MM.1S (cell line): ENCODE measurements around the gene UBTFL1.
A peak's percentile ranks its signal among the peaks of the same experiment; 100 is the strongest.

Experiments
- DNase-seq: peaks from one replicate; pipeline ENCODE4 v3.0.0-alpha.2; 2015
- H2AFZ ChIP-seq: fragments of 300-600 bp; sonication (generic); 2 replicates; pipeline ENCODE4 v1.6.0; 2016; ENCODE audit warnings: antibody characterized with exemption, low read length
- H3F3A ChIP-seq: fragments of 300-600 bp; sonication (generic); 2 replicates; pipeline ENCODE4 v1.6.1; 2016; ENCODE audit warnings: mild to moderate bottlenecking, antibody characterized with exemption, low read length, moderate library complexity, mixed read lengths; ENCODE audit not compliant: insufficient read depth
- H3K27ac ChIP-seq: fragments of 300-600 bp; sonication (generic); 2 replicates; pipeline ENCODE4 v1.5.1; 2016; ENCODE audit warnings: mild to moderate bottlenecking, low read length
- H3K27me3 ChIP-seq: fragments of 300-600 bp; sonication (generic); replicated peaks from 2 replicates; pipeline ENCODE4 v1.6.0; 2016; ENCODE audit warnings: low read length; ENCODE audit not compliant: insufficient read depth
- H3K36me3 ChIP-seq: fragments of 300-600 bp; sonication (generic); replicated peaks from 2 replicates; pipeline ENCODE4 v1.6.1; 2016; ENCODE audit warnings: mild to moderate bottlenecking, low read length, mixed read lengths; ENCODE audit not compliant: insufficient read depth
- H3K4me1 ChIP-seq: fragments of 300-600 bp; sonication (generic); 2 replicates; pipeline ENCODE4 v1.6.1; 2016; ENCODE audit warnings: low read length, mixed read lengths
- H3K4me2 ChIP-seq: fragments of 300-600 bp; sonication (generic); 2 replicates; pipeline ENCODE4 v1.6.0; 2016; ENCODE audit warnings: low read depth, low read length
- H3K4me3 ChIP-seq: fragments of 300-600 bp; sonication (generic); 2 replicates; pipeline ENCODE4 v1.5.1; 2016; ENCODE audit warnings: low read length, mixed read lengths
- H3K79me2 ChIP-seq: fragments of 300-600 bp; sonication (generic); 2 replicates; pipeline ENCODE4 v1.6.1; 2016; ENCODE audit warnings: mixed run types, low read length, mixed read lengths
- H3K9ac ChIP-seq: fragments of 300-600 bp; sonication (generic); 2 replicates; pipeline ENCODE4 v1.6.1; 2016; ENCODE audit warnings: low read length, mixed read lengths
- H3K9me2 ChIP-seq: fragments of 300-600 bp; sonication (generic); replicated peaks from 2 replicates; pipeline ENCODE4 v1.6.1; 2016; ENCODE audit warnings: mild to moderate bottlenecking, low read length, mixed read lengths; ENCODE audit not compliant: insufficient read depth
- H3K9me3 ChIP-seq: fragments of 300-600 bp; sonication (generic); replicated peaks from 2 replicates; pipeline ENCODE4 v1.6.1; 2016; ENCODE audit warnings: mild to moderate bottlenecking, low read length, mixed read lengths; ENCODE audit not compliant: insufficient read depth
- H4K20me1 ChIP-seq: fragments of 300-600 bp; sonication (generic); 2 replicates; pipeline ENCODE4 v1.6.1; 2016; ENCODE audit warnings: mild to moderate bottlenecking, low read length, moderate library complexity, mixed read lengths; ENCODE audit not compliant: insufficient read depth
- CTCF ChIP-seq: fragments of 300-600 bp; sonication (generic); IDR thresholded peaks from 2 replicates; pipeline ENCODE4 v1.5.1; 2016; ENCODE audit warnings: antibody characterized with exemption, low read length, mixed read lengths
- EZH2 ChIP-seq: fragments of 300-600 bp; sonication (generic); optimal IDR thresholded peaks from 2 replicates; pipeline ENCODE3; 2017; ENCODE audit warnings: low read depth, mild to moderate bottlenecking, antibody characterized with exemption, low read length, mixed read lengths
- EZH2phosphoT487 ChIP-seq: fragments of 300-600 bp; sonication (generic); IDR thresholded peaks from 2 replicates; pipeline ENCODE4 v1.6.1; 2018; ENCODE audit warnings: antibody characterized with exemption, low read length

UBTFL1 gene

GRCh38 chr11:90134478-90135003, 48.8 kb downstream of the UBTFL1 start, which contains the start of gene NAALAD2:
TSS of gene NAALAD2 (plus strand) at chr11:90134663. CDS start at chr11:90134759, 96 bp downstream.
- peak within 1 kb of the TSS; percentile 56 for H3K4me3 ChIP-seq
- no peaks in the 10 kb centered on the region for H4K20me1 ChIP-seq
- no peak within 1 kb of the TSS for H3K27ac ChIP-seq
- DNase-seq, result peak; percentile 42
- H3K4me1 ChIP-seq, result no peaks in the 10 kb centered on the region; the same call in 1 of the 2 replicates
- TF ChIP-seq EZH2phosphoT487, result no peak
- TF ChIP-seq EZH2, result no peak
- TF ChIP-seq CTCF, result no peak
- H3K36me3 ChIP-seq, result no peaks in the 10 kb centered on the region
- no peaks in the 10 kb centered on the region for H3F3A ChIP-seq
- H3K9ac ChIP-seq, result no peak within 1 kb of the TSS; the same call in 1 of the 2 replicates
- no peaks in the 10 kb centered on the region for H3K79me2 ChIP-seq
- H3K9me3 ChIP-seq, result no peaks in the 10 kb centered on the region
- peak within 1 kb of the TSS; percentile 77 for H2AFZ ChIP-seq
- peak within 1 kb of the TSS; percentile 53 for H3K4me2 ChIP-seq
- no peaks in the 10 kb centered on the region for H3K9me2 ChIP-seq
- H3K27me3 ChIP-seq, result no peaks in the 10 kb centered on the region

GRCh38 chr11:90135016-90135415, 49.3 kb downstream of the UBTFL1 start:
- TF ChIP-seq EZH2phosphoT487, result no peak
- TF ChIP-seq EZH2, result no peak
- no peak for TF ChIP-seq CTCF
- Histone ChIP-seq H3F3A (no peaks in the 10 kb centered on the region), H3K9me2 (no peaks in the 10 kb centered on the region), H3K4me1 (no peaks in the 10 kb centered on the region; the same call in 1 of the 2 replicates), H3K4me2 (peak overlapping the region; percentile 53), H3K36me3 (no peaks in the 10 kb centered on the region), H3K27ac (no peak overlapping the region), H4K20me1 (no peaks in the 10 kb centered on the region), H3K27me3 (no peaks in the 10 kb centered on the region), H3K4me3 (peak overlapping the region; percentile 56), H3K79me2 (no peaks in the 10 kb centered on the region), H2AFZ (peak overlapping the region; percentile 77), H3K9me3 (no peaks in the 10 kb centered on the region), H3K9ac (no peak overlapping the region; the same call in 1 of the 2 replicates)
- no peak for DNase-seq
